D341Med (cell line): ENCODE data around the gene TMPRSS6.

Experiments used
- DNase-seq: peaks from one replicate; pipeline ENCODE4 v3.0.0; 2012; ENCODE audit warnings: low spot score

The TMPRSS6 gene

DNA sequence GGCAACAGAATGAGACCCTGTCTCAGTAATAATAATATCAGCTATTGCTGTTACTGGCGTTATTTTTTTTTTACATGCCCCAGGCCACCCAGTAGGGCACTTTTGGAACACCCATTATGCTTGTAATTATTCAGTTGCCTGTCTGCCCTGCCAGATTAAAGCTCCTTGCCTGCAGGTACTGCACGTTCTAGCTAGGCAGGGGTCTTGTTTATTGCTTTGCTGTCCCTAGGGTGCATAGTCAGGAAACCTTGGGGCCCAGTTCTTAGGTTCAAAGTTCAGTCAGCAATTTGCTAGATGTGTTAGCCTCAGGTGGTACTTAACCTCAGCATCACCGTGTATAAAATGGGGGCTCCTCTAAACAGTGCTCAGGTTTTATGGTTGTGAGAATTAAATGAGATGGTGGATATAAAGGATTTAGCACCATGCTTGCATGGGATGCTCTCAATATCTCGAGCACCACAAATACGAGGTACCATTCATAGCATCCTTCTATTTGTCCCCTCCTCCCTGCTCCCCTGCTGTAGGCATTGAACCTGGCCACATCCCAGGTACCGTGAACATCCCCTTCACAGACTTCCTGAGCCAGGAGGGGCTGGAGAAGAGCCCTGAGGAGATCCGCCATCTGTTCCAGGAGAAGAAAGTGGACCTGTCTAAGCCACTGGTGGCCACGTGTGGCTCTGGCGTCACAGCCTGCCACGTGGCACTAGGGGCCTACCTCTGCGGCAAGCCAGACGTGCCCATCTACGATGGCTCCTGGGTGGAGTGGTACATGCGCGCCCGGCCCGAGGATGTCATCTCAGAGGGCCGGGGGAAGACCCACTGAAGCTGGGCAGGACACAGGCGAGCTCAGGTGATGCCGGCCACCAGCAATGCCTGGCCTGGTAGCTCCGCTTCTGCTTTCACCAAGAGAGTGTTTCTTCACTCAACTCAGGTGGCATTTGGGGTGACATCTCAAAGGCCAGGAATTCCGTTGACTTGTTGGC lies 80.5 kb downstream of the TMPRSS6 start:
- no peak for DNase-seq

DNA sequence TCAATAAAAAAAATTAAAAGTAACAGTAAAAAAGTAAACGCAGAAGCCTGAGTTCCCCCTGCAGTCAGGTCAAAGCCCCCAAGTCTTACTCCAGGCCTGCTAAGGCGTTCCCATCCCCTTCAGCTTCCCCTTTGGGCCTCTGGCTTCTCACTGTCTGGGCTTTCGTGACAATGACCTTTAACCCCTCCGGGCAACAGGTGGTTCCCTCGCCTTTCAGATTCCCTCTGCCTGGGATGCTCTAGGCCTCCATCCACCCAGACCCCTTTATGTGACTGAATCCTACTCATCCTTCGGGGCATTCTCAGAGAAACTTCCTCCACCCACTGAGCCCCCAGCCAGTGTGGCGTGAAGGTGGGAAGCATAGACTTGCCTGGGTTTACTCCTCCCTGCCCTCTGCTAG lies 82.0 kb downstream of the TMPRSS6 start:
- no peak for DNase-seq

DNA sequence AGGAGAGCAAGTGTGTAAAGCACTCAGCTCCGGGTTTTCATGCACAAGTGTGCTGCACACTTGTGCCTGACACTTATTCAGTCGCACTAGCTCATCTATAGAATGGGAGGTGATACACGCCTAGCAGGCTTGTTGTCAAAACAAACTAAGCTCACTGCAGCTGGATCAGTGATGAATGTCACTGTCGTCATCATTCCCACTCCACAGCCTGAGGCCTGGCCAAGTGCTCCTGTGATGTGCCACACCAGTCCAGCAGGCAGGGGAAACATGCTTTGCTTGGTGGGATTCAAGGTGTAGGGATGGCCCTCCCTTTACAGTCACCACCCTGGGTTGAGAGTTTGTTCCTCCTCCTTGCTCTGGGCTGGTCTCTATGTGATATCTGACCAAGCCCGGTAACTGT lies 83.2 kb downstream of the TMPRSS6 start:
- DNase-seq: no peak

DNA sequence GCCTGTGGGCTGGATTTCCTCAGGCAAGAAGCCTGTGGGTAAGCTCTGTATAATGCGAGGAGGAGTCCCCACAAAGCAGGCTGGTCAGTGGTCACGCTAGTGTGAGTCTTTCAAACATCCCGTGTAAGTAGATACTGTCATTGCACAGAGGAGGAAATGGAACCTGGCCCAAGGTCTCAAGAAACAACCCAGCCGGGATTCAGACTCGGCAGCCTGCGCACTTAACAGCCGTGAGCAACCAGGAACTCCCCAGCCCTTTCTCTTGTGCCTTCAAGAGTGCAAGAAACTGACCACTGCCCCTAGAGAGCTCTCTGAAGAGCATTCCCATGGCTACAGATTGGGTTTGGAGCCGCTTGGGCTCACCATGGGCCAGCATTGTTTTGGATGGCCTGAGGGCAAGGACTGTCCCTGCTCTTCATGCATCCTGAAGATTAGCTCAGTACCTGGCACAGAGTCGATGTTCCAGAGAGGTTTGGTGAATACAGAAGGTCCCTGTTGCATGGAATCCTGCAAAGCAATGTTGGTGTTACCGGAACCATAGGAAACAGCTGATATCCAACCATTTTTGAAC lies 83.9 kb downstream of the TMPRSS6 start:
- DNase-seq: no peak

DNA sequence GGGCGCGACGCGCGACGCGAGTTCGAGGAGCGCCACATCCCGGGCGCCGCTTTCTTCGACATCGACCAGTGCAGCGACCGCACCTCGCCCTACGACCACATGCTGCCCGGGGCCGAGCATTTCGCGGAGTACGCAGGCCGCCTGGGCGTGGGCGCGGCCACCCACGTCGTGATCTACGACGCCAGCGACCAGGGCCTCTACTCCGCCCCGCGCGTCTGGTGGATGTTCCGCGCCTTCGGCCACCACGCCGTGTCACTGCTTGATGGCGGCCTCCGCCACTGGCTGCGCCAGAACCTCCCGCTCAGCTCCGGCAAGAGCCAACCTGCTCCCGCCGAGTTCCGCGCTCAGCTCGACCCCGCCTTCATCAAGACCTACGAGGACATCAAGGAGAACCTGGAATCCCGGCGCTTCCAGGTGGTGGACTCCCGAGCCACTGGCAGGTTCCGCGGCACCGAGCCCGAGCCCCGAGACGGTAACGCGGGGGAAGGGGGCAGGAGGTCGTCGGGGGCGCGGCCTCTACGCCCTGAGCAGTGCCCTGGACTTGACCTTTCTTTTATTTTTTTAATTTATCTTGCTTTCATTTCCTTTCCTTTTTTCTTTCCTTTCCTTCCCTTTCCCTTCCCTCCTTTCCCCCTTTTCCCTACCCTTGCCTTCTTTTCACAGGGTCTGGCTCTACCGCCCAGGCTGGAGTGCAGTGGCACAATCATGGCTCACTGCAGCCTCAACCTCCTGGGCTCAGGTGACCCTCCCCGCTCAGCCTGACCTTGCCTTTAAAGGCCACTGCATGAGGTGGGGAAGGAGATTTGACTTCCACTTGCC lies 85.0 kb downstream of the TMPRSS6 start:
- DNase-seq: no peak

DNA sequence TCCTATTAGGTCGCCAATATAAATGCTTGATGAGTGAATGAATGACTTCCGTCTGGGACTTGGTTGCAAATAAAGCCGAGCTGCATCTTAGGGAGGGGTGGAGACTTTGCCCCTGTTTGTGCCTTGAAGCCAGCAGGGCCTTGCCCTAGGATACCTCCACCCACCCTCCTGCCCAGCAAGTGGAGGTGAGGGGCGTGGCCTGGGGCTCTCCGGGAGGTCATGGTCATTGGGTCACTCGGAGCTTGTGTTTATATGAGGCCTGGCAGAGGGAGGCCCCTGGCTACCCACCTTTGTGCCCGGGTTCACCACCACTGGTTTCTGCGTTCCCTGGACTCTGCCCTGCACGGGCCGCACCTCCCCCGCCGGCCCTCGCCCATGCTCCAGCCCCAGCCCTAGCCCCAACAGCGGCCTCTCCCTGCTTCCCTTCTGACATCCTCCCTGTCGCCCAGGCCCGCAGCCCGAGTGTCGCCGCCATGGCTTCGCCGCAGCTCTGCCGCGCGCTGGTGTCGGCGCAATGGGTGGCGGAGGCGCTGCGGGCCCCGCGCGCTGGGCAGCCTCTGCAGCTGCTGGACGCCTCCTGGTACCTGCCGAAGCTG lies 85.7 kb downstream of the TMPRSS6 start:
- no peak for DNase-seq

DNA sequence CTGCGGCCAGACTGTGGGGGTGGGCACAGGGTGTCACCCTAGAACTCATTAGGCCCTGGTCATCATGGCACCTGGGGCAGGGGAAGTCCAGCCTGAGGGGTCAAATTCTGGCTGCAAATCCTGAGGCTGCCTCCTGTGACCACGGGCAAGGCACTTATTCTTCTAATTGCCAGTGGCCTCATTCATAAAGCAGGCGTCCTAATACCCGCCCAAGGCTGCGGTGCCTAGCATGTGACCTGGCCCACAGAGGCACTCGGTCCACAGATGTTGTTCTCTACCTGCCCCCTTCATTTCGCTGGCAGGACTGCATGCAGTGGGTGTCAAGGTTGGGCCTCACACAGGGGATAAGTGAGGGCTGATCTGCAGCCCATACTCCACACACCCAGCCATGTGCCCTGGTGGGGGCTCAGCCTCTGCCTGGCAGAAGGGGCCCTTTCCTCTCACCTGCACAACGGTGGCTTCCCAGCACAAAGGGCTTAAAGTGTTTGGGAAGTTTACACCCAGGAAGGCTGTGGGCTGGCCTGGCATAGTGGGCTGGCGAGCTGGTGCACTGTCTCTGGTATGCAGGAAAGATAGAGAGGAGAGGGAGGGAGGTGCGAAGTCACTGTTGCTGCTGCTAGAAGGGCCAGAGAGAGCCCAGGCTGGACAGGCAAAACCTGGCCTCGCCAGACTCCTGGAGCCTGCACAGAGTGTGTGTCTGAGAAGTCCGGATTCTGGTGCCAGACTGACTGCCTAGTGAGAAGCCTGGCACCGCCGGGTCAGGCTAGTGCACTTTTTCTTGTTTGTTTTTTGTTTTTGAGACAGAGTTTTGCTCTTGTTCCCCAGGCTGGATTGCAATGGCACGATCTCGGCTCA lies 86.8 kb downstream of the TMPRSS6 start:
- DNase-seq: no peak

DNA sequence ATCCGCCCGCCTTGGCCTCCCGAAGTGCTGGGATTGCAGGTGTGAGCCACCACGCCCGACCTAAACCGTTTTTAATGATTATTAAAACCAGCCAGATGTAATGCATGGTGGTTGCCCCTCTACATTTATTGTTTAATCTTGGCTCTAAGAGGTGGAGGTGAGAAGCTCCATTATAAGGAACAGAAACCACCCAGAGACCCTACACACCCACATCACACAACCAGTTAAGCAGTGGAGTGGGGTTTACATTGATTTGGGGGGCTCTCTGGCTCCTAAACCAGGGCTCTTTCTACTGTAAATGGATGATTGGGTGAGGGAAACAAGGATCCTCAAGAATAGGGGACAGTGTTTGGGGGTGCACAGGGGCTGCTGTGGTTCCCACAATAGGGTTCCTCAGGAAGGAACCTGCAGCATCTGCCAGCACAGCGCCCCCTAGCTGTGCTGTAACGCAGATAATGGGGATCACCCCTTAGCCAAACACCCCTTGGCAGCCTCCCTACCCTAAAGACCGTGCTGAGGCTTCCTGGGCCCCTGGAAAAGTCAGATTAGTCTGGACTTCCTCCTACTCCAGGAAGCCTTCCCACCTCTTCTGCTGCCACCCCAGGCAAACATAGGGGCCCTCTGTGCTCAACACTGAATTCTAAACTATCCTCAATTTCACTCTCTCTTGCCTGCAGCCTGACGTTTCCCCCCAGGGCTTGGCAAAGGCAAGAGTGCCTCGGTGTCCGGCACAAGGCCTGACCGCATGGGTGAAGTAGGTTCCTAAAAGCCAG lies 87.6 kb downstream of the TMPRSS6 start:
- peak; percentile 74 for DNase-seq

DNA sequence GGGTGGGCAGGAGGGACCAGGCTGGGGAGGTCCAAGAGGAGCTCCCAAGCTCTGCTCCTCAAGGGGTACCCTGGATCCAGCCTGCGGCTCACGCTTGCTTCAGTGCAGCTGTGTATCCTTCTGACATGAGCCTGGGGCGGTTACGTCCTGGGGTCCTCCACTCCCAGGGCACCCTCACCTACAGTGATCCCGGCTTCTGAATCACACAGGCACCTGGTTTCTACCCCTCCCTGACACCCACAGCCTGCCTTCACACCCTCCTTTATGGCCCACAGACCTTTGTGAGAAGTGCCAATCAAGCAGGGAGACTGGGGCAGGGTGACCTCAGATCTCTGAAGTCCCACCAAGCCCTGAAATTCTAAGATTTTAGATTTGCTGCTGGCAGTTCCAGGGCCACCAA lies 88.5 kb downstream of the TMPRSS6 start:
- no peak for DNase-seq

DNA sequence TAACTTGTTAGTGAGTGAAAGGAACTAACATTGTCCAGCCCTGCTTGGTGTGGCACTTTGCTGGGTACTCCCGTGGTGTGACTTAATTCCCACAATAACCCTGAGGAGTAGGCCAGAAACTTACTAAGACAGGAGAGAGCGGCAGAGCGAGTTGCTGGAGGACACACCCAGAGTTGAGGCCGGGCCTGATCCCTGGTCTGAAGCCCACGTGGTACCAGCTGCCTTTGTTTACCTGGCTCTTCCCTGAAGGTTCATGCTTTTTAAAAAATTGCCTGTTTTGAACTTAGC lies 89.4 kb downstream of the TMPRSS6 start:
- no peak for DNase-seq

DNA sequence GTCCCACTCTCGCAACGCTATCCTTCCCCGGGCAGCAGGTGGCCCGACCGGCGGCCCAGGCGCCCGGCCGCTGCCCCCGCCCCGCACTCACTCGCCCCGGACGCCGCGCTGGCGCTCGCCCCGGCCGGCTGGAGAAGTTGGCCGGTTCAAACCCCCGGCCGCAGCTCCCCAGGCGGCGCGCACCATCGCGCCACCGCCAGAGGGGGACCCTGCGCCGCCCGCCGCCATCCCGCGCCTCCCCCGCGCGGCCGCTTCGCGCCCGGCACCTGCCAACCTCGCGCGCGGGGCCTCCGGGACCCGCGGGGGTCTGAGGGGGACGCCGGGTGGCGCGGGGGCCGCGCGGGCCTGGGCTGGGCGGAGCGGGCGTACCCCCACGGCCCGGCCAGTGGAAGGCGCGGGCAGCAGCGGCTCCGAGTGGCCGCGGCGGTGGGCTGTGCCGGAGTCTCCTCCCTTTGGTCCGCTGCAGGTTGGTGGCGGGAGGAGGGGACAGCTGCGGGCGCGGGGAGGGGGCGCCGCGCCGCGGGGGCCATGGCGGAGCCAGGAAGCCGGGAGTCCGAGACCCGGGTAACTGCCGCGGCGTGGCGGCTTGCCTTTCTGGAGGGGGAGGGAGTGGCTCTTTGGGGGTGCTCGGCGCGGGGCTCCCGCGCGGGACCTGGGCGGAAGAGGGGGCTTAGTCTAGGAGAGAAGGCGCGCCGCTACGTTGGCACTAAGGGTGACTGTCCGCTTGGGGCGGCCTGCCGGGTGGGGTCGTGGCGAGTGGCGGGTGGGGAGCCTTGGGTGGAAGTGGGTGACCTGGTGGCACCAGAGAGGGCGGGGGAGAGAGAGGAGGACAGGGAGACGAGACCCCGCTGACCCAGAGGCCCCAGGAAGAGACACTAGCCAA lies 90.0 kb downstream of the TMPRSS6 start, which contains the start of the genes MPST and TST:
MPST (plus strand) TSS at position 434 of the 883 bp plus-strand sequence; CDS start at position 529, 95 bp downstream.
TST (minus strand) TSS at position 139 of the 883 bp plus-strand sequence. CDS start 715 bp downstream, outside the sequence.
- DNase-seq: peak; percentile 95

DNA sequence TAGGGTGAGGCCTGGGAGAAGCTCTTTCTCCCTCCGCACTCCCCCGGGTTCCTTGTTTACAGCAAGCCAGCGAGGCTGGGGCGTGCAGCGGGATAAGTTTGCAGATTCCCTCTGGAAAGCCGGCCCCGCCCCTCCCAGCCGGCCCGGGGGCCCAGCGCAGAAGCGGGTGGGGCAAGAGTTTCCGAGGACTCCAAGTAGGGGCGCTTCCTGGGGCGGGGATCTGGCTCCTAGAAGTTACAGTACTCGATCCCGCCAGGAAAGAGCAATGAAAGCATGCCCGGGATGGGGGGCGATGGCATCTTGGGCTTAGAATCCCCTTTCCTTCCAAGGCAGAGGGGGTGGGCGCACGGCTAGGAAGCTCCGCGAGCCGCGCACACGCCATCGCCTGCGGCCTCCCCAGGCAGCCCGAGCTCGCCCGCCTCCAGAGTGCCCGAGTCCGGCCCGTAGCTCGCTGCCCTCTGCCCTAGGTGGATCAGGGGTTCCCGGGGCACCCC lies 90.7 kb downstream of the TMPRSS6 start:
- peak; percentile 61 for DNase-seq

DNA sequence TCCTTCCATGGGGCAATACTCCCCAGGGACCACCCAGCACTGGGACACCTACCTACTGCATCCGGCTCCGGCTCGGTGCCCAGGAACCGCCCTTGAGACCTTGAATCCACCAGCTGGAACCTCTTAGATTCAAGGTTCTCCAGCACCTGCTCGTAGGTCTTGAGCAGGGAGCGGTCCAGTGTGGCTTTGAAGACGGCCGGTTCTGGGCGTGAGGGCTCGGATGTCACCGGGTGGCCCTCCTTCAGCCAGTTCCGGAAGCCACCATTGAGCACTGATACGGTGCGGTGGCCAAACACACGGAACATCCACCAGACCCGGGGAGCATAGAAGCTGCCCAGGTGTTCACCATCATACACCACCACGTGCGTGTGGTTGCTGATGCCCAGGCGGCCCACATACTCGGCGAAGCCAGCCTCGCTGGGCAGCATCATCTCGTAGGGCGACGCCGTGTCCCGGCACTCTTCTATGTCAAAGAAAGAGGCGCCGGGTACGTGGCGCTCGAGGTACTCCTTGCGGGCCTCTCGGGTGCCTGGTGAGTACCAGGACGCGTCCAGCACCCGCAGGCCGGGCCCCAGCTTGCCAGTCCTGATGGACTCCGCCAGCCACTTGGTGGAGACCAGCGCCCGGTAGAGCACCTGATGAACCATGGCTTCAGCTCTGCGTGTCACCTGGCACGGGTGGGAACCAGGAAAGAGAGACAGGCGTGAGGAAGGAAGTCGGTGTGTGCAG lies 91.3 kb downstream of the TMPRSS6 start:
- no peak for DNase-seq

DNA sequence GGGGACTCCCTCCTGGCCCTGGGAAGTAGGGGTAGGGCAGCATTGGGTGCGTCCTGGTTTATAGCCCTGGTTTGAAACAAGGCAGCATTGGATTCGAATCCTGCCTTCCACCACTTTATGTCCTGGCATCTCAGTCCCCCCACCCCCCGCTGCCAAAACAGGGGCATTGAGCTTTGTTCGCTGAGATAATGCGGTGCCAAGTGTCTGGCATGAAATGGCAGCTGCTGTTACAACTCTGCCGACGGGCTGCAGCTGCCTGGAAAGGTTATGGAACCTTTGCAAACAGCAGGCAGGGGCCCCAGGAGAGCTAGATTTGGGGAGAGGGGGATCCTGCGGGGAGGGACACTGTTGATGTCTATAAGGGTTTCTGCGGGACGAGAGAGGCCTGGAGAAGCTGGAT lies 92.2 kb downstream of the TMPRSS6 start:
- no peak for DNase-seq

DNA sequence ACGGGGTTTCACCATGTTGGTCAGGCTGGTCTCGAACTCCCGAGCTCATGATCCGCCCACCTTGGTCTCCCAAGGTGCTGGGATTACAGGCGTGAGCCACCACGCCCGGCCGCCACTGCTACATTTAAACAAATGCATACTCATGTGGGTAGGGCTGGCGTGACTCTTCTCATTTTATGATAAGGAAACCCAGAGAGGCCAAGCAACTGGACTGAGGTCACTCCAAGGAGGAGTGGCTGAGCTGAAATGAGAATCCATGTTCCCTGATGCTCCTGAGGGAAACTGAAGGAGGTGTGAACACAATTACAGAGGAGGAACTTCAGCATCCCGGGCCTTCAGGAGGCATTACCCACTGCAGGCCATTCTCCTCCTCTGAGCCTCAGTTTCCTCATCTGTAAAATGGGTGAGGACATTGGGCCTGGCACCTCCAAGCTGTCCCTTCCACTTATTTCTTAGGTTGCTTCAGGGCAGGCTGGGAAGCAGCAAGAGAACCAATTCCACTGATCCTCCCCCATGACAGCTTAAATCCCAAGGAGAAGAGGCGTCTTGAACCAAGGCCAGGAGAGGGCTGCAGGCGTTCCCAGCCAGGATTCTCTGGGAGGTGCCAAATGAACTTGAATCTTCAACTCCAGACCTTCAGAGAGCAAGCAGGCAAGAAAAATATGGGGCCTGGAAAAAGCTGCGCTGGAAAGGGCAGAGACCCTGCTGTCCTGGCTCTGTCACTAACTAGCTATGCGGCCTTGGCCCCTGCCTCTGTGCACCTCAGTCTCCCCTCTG lies 93.2 kb downstream of the TMPRSS6 start:
- DNase-seq: no peak

DNA sequence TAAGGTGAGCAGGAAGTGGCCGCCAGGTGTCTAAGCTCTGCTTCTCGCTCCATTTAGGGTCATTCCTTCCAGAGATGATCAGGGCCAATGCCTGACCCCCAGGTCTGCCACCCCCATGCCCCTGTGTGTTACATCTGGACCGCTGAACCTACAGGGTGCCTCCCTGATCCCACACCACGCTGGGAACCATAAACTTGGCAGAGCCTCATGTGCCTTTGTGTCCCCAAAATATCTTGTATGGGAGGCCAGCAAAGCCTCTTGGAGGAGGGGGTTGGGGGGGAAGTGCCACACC lies 94.0 kb downstream of the TMPRSS6 start:
- DNase-seq: no peak
